LoVo (cell line): ENCODE results near the gene ENO2.
A peak's percentile ranks its signal among the peaks of the same experiment; 100 is the strongest.
"Not testable (repeated sequence)": the region's sequence is repeated elsewhere in the genome, so short reads cannot be mapped to it uniquely, and the experiment has no call there.

Experiments used
- DNase-seq: peaks from one replicate; pipeline ENCODE4 v3.0.0-alpha.2; 2016; ENCODE audit warnings: low spot score

The ENO2 gene

DNA sequence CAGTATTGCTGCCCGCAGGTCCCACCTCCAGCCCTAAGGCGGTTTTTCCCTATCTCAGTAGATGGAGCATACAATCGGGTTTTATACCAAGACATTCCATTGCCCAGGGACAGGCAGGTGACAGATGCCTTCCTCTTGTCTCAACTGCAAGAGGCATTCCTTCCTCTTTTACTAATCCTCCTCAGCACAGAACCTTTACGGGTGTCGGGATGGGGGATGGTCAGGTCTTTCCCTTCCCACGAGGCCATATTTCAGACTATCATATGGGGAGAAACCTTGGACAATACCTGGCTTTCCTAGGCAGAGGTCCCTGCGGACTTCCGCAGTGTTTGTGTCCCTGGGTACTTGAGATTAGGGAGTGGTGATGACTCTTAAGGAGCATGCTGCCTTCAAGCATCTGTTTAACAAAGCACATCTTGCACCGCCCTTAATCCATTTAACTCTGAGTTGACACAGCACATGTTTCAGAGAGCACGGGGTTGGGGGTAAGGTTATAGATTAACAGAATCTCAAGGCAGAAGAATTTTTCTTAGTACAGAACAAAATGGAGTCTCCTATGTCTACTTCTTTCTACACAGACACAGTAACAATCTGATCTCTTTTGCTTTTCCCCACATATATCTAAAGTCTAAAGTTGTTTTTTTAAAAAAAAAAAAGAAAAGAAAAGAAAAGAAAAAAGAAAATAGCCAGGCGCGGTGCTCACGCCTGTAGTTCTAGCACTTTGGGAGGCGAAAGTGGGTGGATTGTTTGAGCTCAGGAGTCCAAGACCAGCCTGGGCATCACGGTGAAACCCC lies 28.0 kb upstream of the ENO2 start:
- DNase-seq: not testable (repeated sequence)

DNA sequence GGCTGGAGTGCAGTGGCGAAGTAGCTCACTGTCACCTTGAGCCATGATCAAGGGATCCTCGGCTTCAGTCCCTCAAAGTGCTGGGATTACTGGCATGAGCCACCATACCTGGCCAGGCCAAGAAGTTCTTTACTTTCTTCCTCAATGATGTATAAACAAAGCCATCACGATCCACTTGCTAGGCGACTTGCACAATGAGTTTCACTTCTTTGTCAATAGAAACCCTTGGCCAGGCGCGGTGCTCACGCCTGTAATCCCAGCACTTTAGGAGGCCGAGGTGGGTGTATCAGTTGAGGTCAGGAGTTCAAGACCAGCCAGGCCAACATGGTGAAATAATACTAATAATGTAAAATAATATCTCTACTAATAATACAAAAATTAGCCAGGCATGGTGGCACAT lies 26.9 kb upstream of the ENO2 start:
- no peak for DNase-seq

- DNase-seq: no peak
Measured at GRCh38 chr12:6888360-6888759, 26.0 kb upstream of the ENO2 start.

DNA sequence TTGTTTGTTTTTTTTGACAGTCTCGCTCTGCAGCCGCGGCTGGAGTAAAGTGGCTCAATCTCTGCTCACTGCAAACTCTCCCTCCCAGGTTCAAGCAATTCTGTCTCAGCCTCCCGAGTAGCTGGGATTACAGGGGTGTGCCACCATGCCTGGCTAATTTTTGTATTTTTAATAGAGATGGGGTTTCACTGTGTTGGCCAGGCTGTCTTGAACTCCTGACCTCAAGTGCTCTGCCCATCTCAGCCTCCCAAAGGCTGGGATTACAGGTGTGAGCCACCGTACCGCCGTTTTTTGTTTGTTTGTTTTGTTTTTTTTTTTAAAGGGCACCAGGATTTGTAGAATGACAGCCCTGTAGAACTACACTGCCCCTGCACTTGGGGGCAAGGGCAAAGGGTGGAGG lies 25.6 kb upstream of the ENO2 start:
- not testable (repeated sequence) for DNase-seq

- DNase-seq: not testable (repeated sequence)
Measured at GRCh38 chr12:6889775-6890573, 24.4 kb upstream of the ENO2 start.

DNA sequence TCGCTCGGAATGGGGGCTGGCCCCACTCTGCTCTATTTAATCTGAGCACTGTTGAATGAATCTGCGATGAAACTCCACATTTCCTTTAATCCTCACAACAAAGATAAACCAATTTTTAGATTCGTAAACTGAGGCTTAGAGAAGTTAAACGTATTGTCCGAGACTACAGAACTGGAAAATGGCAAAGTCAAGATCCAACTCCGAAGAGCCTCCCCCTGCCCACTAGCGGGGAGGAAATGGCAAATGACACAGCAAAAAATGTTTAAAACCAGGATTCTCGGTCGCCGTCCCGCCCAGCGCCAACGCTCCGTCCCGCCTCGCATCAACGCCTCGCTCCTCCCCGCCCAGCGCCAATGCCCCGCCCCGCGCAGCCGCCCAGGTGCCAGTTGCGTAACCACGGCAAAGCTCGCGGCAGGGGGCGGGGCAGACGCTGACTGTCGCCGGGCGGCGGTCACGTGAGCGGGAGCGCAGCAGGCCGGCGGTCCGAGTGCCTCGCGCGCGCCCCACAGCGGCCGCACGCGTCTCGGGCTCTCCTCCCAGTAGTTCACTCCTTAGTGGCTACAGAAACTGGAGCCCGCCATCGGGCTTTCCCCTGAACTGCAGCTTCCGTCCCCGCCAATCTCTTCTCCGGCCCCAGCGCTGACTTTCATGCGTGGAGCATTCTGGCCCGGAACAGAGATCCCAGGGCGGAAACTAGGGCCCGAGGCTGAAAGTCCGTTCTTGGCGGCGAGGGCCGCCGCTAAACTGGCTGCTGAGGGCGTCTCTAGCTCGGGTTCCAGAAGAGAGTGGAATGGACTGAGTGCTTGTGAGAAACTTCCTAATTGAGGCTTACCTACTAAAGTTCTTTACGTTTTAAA lies 23.4 kb upstream of the ENO2 start:
- DNase-seq: peak; percentile 100

DNA sequence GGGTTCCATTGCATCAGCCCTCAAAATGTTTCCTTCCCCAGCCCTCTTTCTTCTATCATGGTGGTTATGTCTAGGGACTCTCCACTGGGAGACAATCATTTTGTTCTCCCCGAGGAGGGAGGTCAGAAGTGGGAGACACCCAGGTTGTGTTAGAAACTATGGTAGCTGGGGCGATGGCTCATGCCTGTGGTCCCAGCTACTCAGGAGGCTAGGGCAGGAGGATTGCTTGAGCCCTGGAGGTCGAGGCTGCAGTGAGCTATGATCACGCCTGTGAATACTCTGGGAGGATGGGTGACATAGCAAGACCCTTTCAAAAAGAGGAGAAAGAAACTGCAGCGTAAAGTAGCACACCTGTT lies 22.8 kb upstream of the ENO2 start:
- no peak for DNase-seq

DNA sequence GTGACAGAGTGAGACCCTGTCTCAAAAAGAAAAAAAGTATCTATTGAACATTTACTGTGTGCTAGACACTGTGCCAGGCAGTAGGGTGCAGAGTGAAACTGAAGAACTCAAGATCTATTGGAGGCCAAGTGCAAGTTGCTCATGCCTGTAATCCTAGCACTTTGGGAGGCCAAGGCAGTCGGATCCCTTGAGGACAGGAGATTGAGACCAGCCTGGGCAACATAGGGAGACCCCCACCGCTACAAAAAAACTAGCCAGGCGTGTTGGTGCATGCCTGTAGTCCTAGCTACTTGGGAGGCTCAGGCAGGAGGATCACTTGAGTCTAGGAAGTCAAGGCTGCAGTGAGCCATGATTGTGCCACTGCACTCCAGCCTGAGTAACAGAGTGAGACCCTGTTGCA lies 21.7 kb upstream of the ENO2 start:
- DNase-seq: not testable (repeated sequence)

DNA sequence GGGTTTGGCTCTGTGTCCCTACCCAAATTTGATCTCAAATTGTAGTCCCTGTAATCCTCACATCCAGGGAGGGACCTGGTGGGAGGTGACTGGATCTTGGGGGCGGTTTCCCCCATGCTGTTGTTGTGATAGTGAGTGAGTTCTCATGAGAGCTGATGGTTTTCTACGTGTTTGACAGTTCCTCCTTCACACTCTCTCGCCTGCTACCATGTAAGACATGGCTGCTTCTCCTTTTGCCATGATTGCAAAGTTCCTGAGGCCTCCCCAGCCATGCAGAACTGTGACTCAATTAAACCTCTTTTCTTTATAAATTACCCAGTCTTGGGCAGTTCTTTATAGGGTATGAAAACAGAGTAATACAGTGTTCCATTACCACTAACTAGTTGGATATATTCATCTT lies 20.1 kb upstream of the ENO2 start:
- no peak for DNase-seq

DNA sequence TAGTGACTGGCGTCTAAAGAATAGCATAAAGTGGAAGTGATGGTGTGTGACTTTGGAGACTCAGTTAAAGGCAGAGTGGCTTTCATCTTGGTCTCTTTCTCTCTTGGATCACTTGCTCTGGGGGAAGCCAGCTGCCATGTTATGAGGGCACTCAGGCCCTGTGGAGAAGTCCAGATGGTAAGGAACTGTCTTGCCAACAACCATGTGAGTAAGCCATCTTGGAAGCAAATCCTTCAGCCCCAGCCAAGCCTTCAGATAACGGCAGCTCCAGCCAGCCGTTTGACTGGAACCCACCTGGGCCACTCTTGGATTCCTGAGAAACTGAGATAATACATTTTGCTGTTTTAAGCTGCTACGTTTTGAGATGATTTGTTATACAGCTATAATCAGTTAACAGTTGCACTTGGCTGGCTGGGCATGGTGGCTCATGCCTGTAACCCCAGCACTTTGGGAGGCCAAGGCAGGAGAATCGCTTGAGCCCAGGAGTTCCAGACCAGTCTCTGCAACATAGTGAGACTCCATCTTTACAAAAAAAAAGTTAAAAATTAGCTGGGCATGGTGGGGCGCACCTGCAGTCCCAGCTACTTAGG lies 17.4 kb upstream of the ENO2 start:
- no peak for DNase-seq

DNA sequence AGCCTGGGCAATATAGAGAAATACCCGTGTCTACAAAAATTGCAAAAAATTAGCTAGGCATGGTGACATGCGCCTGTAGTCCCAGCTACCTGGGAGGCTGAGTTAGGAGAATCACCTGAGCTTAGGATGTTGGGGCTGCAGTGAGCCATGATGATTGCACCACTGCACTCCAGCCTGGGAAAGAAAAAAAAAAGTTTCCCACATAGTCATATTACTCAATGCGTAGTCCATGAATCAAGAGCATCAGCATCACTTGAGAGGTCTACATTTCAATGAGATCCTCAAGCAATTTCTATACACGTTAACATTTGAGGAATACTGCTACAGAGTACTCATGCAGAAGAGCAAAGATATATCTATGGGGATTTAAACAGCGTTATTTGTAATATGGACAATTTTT lies 15.0 kb upstream of the ENO2 start:
- DNase-seq: no peak

DNA sequence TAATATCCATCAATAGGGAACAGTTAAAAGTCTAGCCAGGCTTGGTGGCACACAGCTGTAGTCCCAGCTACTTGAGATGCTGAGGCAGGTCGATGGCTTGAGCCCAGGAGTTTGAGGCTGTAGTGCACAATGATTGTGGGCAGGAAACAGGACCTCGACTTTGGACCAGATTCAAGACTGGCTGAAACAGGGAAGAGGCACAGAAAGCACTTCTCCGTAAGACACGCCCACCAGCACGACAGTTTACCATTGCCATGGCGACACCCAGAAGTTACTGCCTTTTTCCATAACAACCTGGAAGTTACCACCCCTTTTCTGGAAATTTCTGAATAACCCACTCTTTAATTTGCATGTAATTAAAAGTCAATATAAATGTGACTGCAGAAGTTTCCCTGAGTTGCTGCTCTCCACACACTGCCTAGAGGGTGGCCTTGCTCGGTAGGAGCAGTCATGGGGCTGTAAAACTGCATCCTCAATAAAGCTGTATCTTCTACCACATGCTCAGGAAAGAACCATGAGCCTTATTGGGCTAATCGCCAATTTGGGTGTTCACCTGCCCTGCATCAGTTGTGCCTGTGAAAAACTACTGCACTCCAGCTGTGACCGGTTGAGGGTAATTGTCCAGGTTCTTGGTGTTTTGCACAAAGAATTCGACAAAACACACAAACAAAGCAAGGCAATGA lies 14.4 kb upstream of the ENO2 start:
- peak; percentile 34 for DNase-seq

GRCh38 chr12:6902448-6902847 lies 11.9 kb upstream of the ENO2 start:
- no peak for DNase-seq

GRCh38 chr12:6903722-6904121 lies 10.7 kb upstream of the ENO2 start:
- no peak for DNase-seq

GRCh38 chr12:6904280-6905276 lies 9.8 kb upstream of the ENO2 start, which contains the start of gene LRRC23:
Gene LRRC23, plus strand, starts transcription at chr12:6904822. Its CDS starts 812 bp downstream, at chr12:6905634.
- DNase-seq: peak; percentile 98

DNA sequence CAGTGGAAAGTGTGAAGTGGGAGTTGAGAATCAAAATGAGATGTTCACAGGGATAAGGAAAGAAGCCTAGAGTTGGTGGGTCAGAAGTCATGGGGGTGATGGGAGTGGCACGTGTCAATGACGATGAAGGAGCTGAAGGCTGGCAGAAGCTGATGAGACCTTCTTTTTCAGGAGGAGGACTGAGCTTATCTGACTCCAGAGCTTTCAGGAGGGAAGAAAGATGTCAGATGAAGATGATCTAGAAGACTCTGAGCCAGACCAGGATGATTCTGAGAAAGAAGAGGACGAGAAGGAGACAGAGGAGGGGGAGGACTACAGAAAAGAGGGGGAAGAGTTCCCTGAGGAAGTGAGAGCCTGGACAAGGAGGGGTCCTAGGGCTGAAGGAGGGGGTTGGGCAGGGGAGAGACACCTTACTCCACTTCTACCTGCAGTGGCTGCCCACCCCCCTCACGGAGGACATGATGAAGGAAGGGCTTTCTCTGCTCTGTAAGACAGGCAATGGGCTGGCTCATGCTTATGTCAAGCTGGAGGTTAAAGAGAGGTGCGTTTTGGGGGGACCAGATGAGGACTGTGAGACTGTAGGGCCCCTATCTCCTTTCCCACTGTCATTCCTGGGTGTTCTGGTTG lies 8.9 kb upstream of the ENO2 start:
- no peak for DNase-seq

GRCh38 chr12:6908141-6908540 lies 6.2 kb upstream of the ENO2 start:
- DNase-seq: not testable (repeated sequence)

DNA sequence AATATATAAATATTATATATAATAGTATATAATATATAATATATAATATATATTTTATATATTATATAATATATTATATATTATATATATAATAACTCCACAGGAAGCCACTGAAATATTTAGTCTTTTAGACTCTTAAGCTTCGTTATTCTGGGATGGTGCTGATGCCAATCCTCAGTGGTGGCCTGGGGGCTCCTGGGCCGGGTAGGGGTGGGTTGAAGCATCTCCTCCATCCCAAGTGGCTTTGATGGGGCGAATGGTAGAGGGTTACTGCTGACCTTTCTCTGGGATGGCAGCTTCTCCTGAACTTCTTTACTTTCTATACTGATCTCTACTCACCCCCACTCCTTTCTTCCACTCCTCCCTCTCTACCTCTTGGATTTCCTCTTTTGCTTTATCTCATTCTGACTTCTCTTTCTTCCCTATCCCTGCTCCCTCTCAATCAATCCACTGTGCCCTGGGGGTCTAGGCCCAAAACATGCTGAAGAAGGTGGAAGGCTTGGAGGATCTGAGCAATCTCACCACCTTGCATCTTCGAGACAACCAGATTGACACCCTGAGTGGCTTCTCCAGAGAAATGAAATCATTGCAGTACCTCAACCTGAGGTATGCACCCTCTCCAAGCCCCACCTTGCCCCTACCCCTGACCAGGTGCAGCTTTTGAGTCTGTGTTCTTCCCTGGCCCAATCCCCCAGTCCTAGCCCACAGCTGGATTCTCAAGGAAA lies 4.8 kb upstream of the ENO2 start:
- no peak for DNase-seq
